Activated B cell treated with CpG ODN at 0.5 μM for 24 hours (primary cell): ENCODE data around the gene SAMD9. TPM values are rescaled to one million over a fixed set of nuclear protein-coding genes. Genes with fewer than 3 reads are reported as not detected.
A peak's percentile ranks its signal among the peaks of the same experiment; 100 is the strongest.
"Not testable (repeated sequence)": the region's sequence is repeated elsewhere in the genome, so short reads cannot be mapped to it uniquely, and the experiment has no call there.

Source experiments
- ATAC-seq: fragments of 200-7000 bp; cut with Tn5 transposase; one replicate; pipeline ENCODE4 v1.10.0; 2021; ENCODE audit warnings: low read depth, mild to moderate bottlenecking, moderate library complexity
- CTCF ChIA-PET: fragments of 350-600 bp; sonication (Branson Sonifier 250); formaldehyde crosslinking; loops from one replicate; lab custom pipeline; 2021; ENCODE audit warnings: antibody characterized with exemption; lab: Charles Lee
- POLR2A ChIA-PET: fragments of 350-600 bp; sonication (Branson Sonifier 250); formaldehyde crosslinking; loops from one replicate; lab custom pipeline; 2021; ENCODE audit warnings: antibody characterized with exemption; lab: Charles Lee
- DNase-seq: peaks from one replicate; pipeline ENCODE4 v3.0.0; 2022
- H3K27ac Mint-ChIP-seq: one replicate; pipeline ENCODE4 v1.8.0; 2020; ENCODE audit warnings: mixed read lengths
- H3K27me3 Mint-ChIP-seq: one replicate; pipeline ENCODE4 v1.8.0; 2021; ENCODE audit warnings: mixed read lengths
- H3K36me3 Mint-ChIP-seq: one replicate; pipeline ENCODE4 v1.8.0; 2021; ENCODE audit warnings: low read depth, mixed read lengths
- H3K4me1 Mint-ChIP-seq: one replicate; pipeline ENCODE4 v1.8.0; 2021; ENCODE audit warnings: mixed read lengths
- H3K4me3 Mint-ChIP-seq: one replicate; pipeline ENCODE4 v1.8.0; 2020; ENCODE audit warnings: mild to moderate bottlenecking, mixed read lengths
- H3K9me3 Mint-ChIP-seq: one replicate; pipeline ENCODE4 v1.8.0; 2020; ENCODE audit warnings: mixed read lengths
- CTCF ChIP-seq: fragments of 200-600 bp; IDR thresholded peaks from one replicate; pipeline ENCODE4 v1.8.0; 2022; ENCODE audit warnings: antibody characterized with exemption, mild to moderate bottlenecking
- intact Hi-C: fragments of 100-400 bp; cut with micrococcal nuclease; formaldehyde crosslinking; loops from one replicate; pipeline ENCODE4 v1.15.1; 2024
- total RNA-seq: library from RNA; stranded (reverse); gene quantifications from 2 replicates; pipeline ENCODE4 v1.2.3, GENCODE V29; 2022

SAMD9 gene
- total RNA-seq, 1 donor from 2014 or later, result 26.3 TPM

GRCh38 chr7:93108003-93108402 is 9.8 kb downstream of the SAMD9 start:
- Mint-ChIP-seq H3K27me3 (no peaks in the 10 kb centered on the region), H3K9me3 (peaks cover 40% of the 10 kb centered on the region), H3K27ac (no peak overlapping the region), H3K36me3 (peaks cover 93% of the 10 kb centered on the region), H3K4me1 (peaks cover 6% of the 10 kb centered on the region), H3K4me3 (no peak overlapping the region)
- no peak for TF ChIP-seq CTCF
- CTCF ChIA-PET, result no interaction called here
- intact Hi-C loops, result no loop called here
- POLR2A ChIA-PET, result no interaction called here
- DNase-seq (no peak), ATAC-seq (no peak)

- POLR2A ChIA-PET, result no interaction called here
- no peak for TF ChIP-seq CTCF
- intact Hi-C loops, result no loop called here
- Mint-ChIP-seq H3K27ac (no peak overlapping the region), H3K27me3 (no peaks in the 10 kb centered on the region), H3K4me1 (no peaks in the 10 kb centered on the region), H3K9me3 (peaks cover 22% of the 10 kb centered on the region), H3K36me3 (peaks cover 2% of the 10 kb centered on the region), H3K4me3 (no peak overlapping the region)
- CTCF ChIA-PET, result no interaction called here
- DNase-seq (no peak), ATAC-seq (no peak)
These were observed 20.4 kb downstream of the SAMD9 start for GRCh38 chr7:93097388-93097787.

- H3K36me3 Mint-ChIP-seq, result no peaks in the 10 kb centered on the region
- ChIA-PET POLR2A (no interaction called here), CTCF (interaction anchor here (1.3 kb wide), 1 partner anchor 135 kb away, joined by 6 read pairs; no protein-coding TSS in a partner anchor)
- no peak for DNase-seq
- peak; percentile 42 for ATAC-seq
- no peak overlapping the region for H3K27ac Mint-ChIP-seq
- no peak for TF ChIP-seq CTCF
- H3K4me1 Mint-ChIP-seq, result no peaks in the 10 kb centered on the region
- peaks cover 13% of the 10 kb centered on the region for H3K27me3 Mint-ChIP-seq
- intact Hi-C loops, result loop anchor here (1.0 to 2.0 kb wide), 3 partner anchors 135 to 458 kb away; partner anchors contain the start of gene VPS50
- no peak overlapping the region for H3K4me3 Mint-ChIP-seq
- peaks cover 5% of the 10 kb centered on the region for H3K9me3 Mint-ChIP-seq
These were observed 24.9 kb downstream of the SAMD9 start for GRCh38 chr7:93092757-93093370.

- H3K4me1 Mint-ChIP-seq, intact Hi-C loops, H3K4me3 Mint-ChIP-seq, H3K36me3 Mint-ChIP-seq, POLR2A ChIA-PET, H3K27me3 Mint-ChIP-seq, DNase-seq, ATAC-seq, CTCF ChIA-PET, H3K27ac Mint-ChIP-seq, H3K9me3 Mint-ChIP-seq: not testable (repeated sequence)
These were observed 44.4 kb downstream of the SAMD9 start for GRCh38 chr7:93073357-93073756.

GRCh38 chr7:93062599-93062998 is 55.2 kb downstream of the SAMD9 start:
- Mint-ChIP-seq H3K27me3 (peaks cover 6% of the 10 kb centered on the region), H3K9me3 (peaks cover 5% of the 10 kb centered on the region), H3K4me1 (no peaks in the 10 kb centered on the region), H3K27ac (no peak overlapping the region), H3K4me3 (no peak overlapping the region), H3K36me3 (no peaks in the 10 kb centered on the region)
- intact Hi-C loops, result no loop called here
- ATAC-seq (no peak), DNase-seq (no peak)
- ChIA-PET POLR2A (no interaction called here), CTCF (no interaction called here)
- no peak for TF ChIP-seq CTCF

GRCh38 chr7:93060865-93061264 is 56.9 kb downstream of the SAMD9 start:
- POLR2A ChIA-PET, result no interaction called here
- Mint-ChIP-seq H3K4me3 (no peak overlapping the region), H3K27me3 (peaks cover 4% of the 10 kb centered on the region), H3K27ac (no peak overlapping the region), H3K4me1 (no peaks in the 10 kb centered on the region), H3K36me3 (no peaks in the 10 kb centered on the region), H3K9me3 (peaks cover 3% of the 10 kb centered on the region)
- no peak for DNase-seq
- no peak for ATAC-seq
- intact Hi-C loops, result no loop called here
- CTCF ChIA-PET, result no interaction called here
- TF ChIP-seq CTCF, result no peak
